Neuronal stem cell (in vitro differentiated cells): ENCODE measurements around the gene ORAI3.

Experiments
- DNase-seq: peaks from one replicate; pipeline ENCODE4 v3.0.0-alpha.2; 2013; ENCODE audit warnings: low spot score
- H2AFZ ChIP-seq: one replicate; pipeline ENCODE4 v1.6.1; 2013; ENCODE audit warnings: mild to moderate bottlenecking, low read length, inconsistent platforms
- H2AK5ac ChIP-seq: 2 replicates; pipeline ENCODE4 v1.6.1; 2013; ENCODE audit warnings: low read depth, mild to moderate bottlenecking, inconsistent platforms, low read length, moderate library complexity, mixed read lengths
- H2BK120ac ChIP-seq: 2 replicates; pipeline ENCODE4 v1.6.1; 2013; ENCODE audit warnings: low read depth, mild to moderate bottlenecking, inconsistent platforms, low read length, moderate library complexity, mixed read lengths
- H2BK12ac ChIP-seq: one replicate; pipeline ENCODE4 v1.6.1; 2013; ENCODE audit warnings: low read length, inconsistent platforms
- H2BK15ac ChIP-seq: 2 replicates; pipeline ENCODE4 v1.6.1; 2013; ENCODE audit warnings: mild to moderate bottlenecking, low read length, inconsistent platforms, mixed read lengths
- H2BK5ac ChIP-seq: one replicate; pipeline ENCODE4 v1.6.1; 2013; ENCODE audit warnings: inconsistent platforms, mild to moderate bottlenecking, low read length, moderate library complexity
- H3K14ac ChIP-seq: one replicate; pipeline ENCODE4 v1.6.1; 2013; ENCODE audit warnings: low read length, inconsistent platforms
- H3K18ac ChIP-seq: 2 replicates; pipeline ENCODE4 v1.6.1; 2013; ENCODE audit warnings: low read length, inconsistent platforms
- H3K23ac ChIP-seq: 2 replicates; pipeline ENCODE4 v1.6.1; 2013; ENCODE audit warnings: low read depth, mild to moderate bottlenecking, mixed read lengths, low read length, inconsistent platforms; ENCODE audit not compliant: poor library complexity
- H3K27ac ChIP-seq: replicated peaks from 3 replicates; pipeline ENCODE4 v1.5.1; 2013; ENCODE audit warnings: low read length, inconsistent platforms
- H3K27me3 ChIP-seq, 3 experiments: 2 replicates each; pipeline ENCODE4 v1.6.1; 2013; ENCODE audit warnings: low read length in 3 of 3, mild to moderate bottlenecking in 2 of 3, inconsistent platforms in 1 of 3, low read depth in 1 of 3, mixed read lengths in 1 of 3, moderate library complexity in 1 of 3; ENCODE audit not compliant: control insufficient read depth in 3 of 3, insufficient read depth in 3 of 3
- H3K36me3 ChIP-seq, 2 donors: replicated peaks in 1 of 2; 2 replicates each; pipeline ENCODE4 v1.6.1; 2013; ENCODE audit warnings: low read length in 2 of 2; ENCODE audit not compliant: control insufficient read depth in 2 of 2, insufficient read depth in 2 of 2
- H3K4ac ChIP-seq: 2 replicates; pipeline ENCODE4 v1.6.1; 2013; ENCODE audit warnings: inconsistent platforms, mild to moderate bottlenecking, low read length, moderate library complexity
- H3K4me1 ChIP-seq, 2 donors: 1 replicate in 1 of 2; 2 replicates in 1 of 2; pipeline ENCODE4 v1.6.1; 2013; ENCODE audit warnings: low read length in 2 of 2, low read depth in 1 of 2; ENCODE audit not compliant: control insufficient read depth in 2 of 2, insufficient read depth in 1 of 2
- H3K4me2 ChIP-seq: one replicate; pipeline ENCODE4 v1.6.1; 2013; ENCODE audit warnings: mild to moderate bottlenecking, low read length, inconsistent platforms; ENCODE audit not compliant: insufficient read depth, poor library complexity, severe bottlenecking
- H3K4me3 ChIP-seq, 2 donors: 2 replicates each; pipeline ENCODE4 v1.5.1; 2013; ENCODE audit warnings: low read length in 2 of 2, mild to moderate bottlenecking in 2 of 2, inconsistent platforms in 1 of 2, moderate library complexity in 1 of 2
- H3K79me1 ChIP-seq: one replicate; pipeline ENCODE4 v1.6.1; 2013; ENCODE audit warnings: low read depth, mild to moderate bottlenecking, inconsistent platforms, low read length, moderate library complexity
- H3K9ac ChIP-seq: one replicate; pipeline ENCODE4 v1.6.1; 2013; ENCODE audit warnings: mild to moderate bottlenecking, low read depth, low read length, inconsistent platforms; ENCODE audit not compliant: poor library complexity
- H3K9me3 ChIP-seq, 2 donors: replicated peaks in 1 of 2; 2 replicates each; pipeline versions ENCODE3 to v1.6.1; 2013; ENCODE audit warnings: low read length in 2 of 2, mild to moderate bottlenecking in 2 of 2, inconsistent platforms in 1 of 2, low read depth in 1 of 2, mixed read lengths in 1 of 2, moderate library complexity in 1 of 2; ENCODE audit not compliant: control insufficient read depth in 2 of 2, insufficient read depth in 1 of 2
- H4K8ac ChIP-seq: one replicate; pipeline ENCODE4 v1.6.1; 2013; ENCODE audit warnings: low read depth, mild to moderate bottlenecking, inconsistent platforms, low read length, moderate library complexity
- H4K91ac ChIP-seq: one replicate; pipeline ENCODE4 v1.6.1; 2013; ENCODE audit warnings: low read length, low read depth, mild to moderate bottlenecking, inconsistent platforms; ENCODE audit not compliant: poor library complexity
- WGBS, 2 donors: extraction: QIAGEN DNeasy Blood & Tissue Kit; methylation state at CpG; one replicate each; pipeline ENCODE4 v1.1.7; 2013; ENCODE audit warnings: missing lambda C conversion rate in 2 of 2, mixed read lengths in 1 of 2; ENCODE audit not compliant: insufficient read length in 2 of 2, insufficient replicate concordance in 1 of 2; ENCODE audit errors: extremely low coverage in 2 of 2; 5-methylcytosine and 5-hydroxymethylcytosine counted together

The ORAI3 gene

GRCh38 chr16:30983289-30983889 is 34.5 kb downstream of the ORAI3 start:
- H2BK120ac ChIP-seq: no peak overlapping the region
- DNase-seq: no peak
- no peak overlapping the region for H4K91ac ChIP-seq
- no peak overlapping the region for H3K4me3 ChIP-seq
- peak overlapping the region; percentile 31 for H2BK12ac ChIP-seq
- no peak overlapping the region for H4K8ac ChIP-seq
- no peaks in the 10 kb centered on the region for H3K9me3 ChIP-seq
- H2AFZ ChIP-seq: no peak overlapping the region
- WGBS, 2 donors: no CpG with 5 or more reads among the region's 25 CpGs
- H3K79me1 ChIP-seq: peaks cover 5% of the 10 kb centered on the region
- no peak overlapping the region for H3K18ac ChIP-seq
- H2BK5ac ChIP-seq: peak overlapping the region; percentile 53
- peaks cover 41 to 58% of the 10 kb centered on the region in 2 donors for H3K36me3 ChIP-seq
- no peak overlapping the region for H2AK5ac ChIP-seq
- H3K14ac ChIP-seq: no peak overlapping the region
- H3K23ac ChIP-seq: no peak overlapping the region
- H3K27me3 ChIP-seq: no peaks in the 10 kb centered on the region
- no peak overlapping the region for H2BK15ac ChIP-seq
- no peak overlapping the region for H3K4me2 ChIP-seq
- peaks cover 4 to 5% of the 10 kb centered on the region in 2 donors for H3K4me1 ChIP-seq
- H3K4ac ChIP-seq: no peak overlapping the region
- H3K9ac ChIP-seq: no peak overlapping the region
- no peak overlapping the region for H3K27ac ChIP-seq

GRCh38 chr16:30983898-30984610 is 35.2 kb downstream of the ORAI3 start:
- no peak for DNase-seq
- no peak overlapping the region for H2BK12ac ChIP-seq
- H2BK120ac ChIP-seq: no peak overlapping the region
- no peak overlapping the region for H3K9ac ChIP-seq
- H3K27me3 ChIP-seq: no peaks in the 10 kb centered on the region
- no peak overlapping the region for H3K4me2 ChIP-seq
- no peak overlapping the region for H2AK5ac ChIP-seq
- no CpG with 5 or more reads among the region's 14 CpGs for WGBS, 2 donors
- no peak overlapping the region for H3K14ac ChIP-seq
- H2AFZ ChIP-seq: no peak overlapping the region
- no peak overlapping the region for H4K8ac ChIP-seq
- H3K79me1 ChIP-seq: peaks cover 2% of the 10 kb centered on the region
- no peak overlapping the region for H3K4me3 ChIP-seq
- H3K9me3 ChIP-seq: no peaks in the 10 kb centered on the region
- no peak overlapping the region for H2BK15ac ChIP-seq
- peaks cover 37 to 52% of the 10 kb centered on the region in 2 donors for H3K36me3 ChIP-seq
- H3K23ac ChIP-seq: no peak overlapping the region
- no peak overlapping the region for H4K91ac ChIP-seq
- H3K18ac ChIP-seq: no peak overlapping the region
- H3K4ac ChIP-seq: no peak overlapping the region
- no peak overlapping the region for H3K27ac ChIP-seq
- H3K4me1 ChIP-seq: peaks cover 4 to 5% of the 10 kb centered on the region in 2 donors
- H2BK5ac ChIP-seq: peak overlapping the region; percentile 53

- H3K79me1 ChIP-seq: peaks cover 2% of the 10 kb centered on the region
- H3K4me2 ChIP-seq: peak within 1 kb of the TSS; percentile 37
- no peaks in the 10 kb centered on the region for H3K9me3 ChIP-seq
- H3K36me3 ChIP-seq: peaks cover 31 to 46% of the 10 kb centered on the region in 2 donors
- no peak within 1 kb of the TSS for H2BK120ac ChIP-seq
- H3K4me1 ChIP-seq: peaks cover 4 to 5% of the 10 kb centered on the region in 2 donors
- no peak within 1 kb of the TSS for H4K91ac ChIP-seq
- H2BK12ac ChIP-seq: peak within 1 kb of the TSS; percentile 58
- H2BK15ac ChIP-seq: no peak within 1 kb of the TSS
- H3K14ac ChIP-seq: peak within 1 kb of the TSS; percentile 78
- H3K27ac ChIP-seq: no peak within 1 kb of the TSS
- peak within 1 kb of the TSS; percentile 81 for H2AK5ac ChIP-seq
- H2BK5ac ChIP-seq: peak within 1 kb of the TSS; percentile 53
- WGBS, 2 donors: no CpG with 5 or more reads among the region's 24 CpGs
- H3K4me3 ChIP-seq: peak within 1 kb of the TSS in 1 of 2 donors; percentile 40
- no peaks in the 10 kb centered on the region for H3K27me3 ChIP-seq
- peak; percentile 77 for DNase-seq
- H3K4ac ChIP-seq: no peak within 1 kb of the TSS
- H2AFZ ChIP-seq: peak within 1 kb of the TSS; percentile 64
- H3K9ac ChIP-seq: peak within 1 kb of the TSS; percentile 82
- no peak within 1 kb of the TSS for H4K8ac ChIP-seq
- H3K18ac ChIP-seq: peak within 1 kb of the TSS; percentile 95
- peak within 1 kb of the TSS; percentile 56 for H3K23ac ChIP-seq
These were observed 36.0 kb downstream of the ORAI3 start, which contains the start of gene HSD3B7 for GRCh38 chr16:30984669-30985400. Gene HSD3B7 (plus strand): TSS chr16:30985207. CDS start chr16:30985659, 452 bp downstream.
